ENCODE data around the gene SEC14L1.
"Not testable (repeated sequence)": the region's sequence is repeated elsewhere in the genome, so short reads cannot be mapped to it uniquely, and the experiment has no call there.

DNA sequence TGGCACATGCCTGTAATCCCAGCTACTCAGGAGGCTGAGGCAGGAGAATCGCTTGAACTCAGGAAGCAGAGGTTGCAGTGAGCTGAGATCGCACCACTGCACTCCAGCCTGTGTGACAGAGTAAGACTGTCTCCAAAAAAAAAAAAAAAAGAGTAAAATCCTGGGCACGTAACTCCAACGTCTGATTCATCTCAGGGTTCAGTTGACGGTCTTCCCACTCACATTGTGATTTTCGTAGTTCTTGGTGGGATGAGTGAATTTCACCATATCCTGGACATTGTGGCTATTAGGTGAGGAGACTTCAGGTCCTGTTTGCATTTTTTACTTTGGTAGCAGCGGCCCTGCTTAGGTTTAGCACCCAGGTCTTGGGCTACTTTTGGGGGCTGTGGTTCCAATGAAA is 111.5 kb downstream of the SEC14L1 start:
- TF ChIP-seq, protein P1, sequence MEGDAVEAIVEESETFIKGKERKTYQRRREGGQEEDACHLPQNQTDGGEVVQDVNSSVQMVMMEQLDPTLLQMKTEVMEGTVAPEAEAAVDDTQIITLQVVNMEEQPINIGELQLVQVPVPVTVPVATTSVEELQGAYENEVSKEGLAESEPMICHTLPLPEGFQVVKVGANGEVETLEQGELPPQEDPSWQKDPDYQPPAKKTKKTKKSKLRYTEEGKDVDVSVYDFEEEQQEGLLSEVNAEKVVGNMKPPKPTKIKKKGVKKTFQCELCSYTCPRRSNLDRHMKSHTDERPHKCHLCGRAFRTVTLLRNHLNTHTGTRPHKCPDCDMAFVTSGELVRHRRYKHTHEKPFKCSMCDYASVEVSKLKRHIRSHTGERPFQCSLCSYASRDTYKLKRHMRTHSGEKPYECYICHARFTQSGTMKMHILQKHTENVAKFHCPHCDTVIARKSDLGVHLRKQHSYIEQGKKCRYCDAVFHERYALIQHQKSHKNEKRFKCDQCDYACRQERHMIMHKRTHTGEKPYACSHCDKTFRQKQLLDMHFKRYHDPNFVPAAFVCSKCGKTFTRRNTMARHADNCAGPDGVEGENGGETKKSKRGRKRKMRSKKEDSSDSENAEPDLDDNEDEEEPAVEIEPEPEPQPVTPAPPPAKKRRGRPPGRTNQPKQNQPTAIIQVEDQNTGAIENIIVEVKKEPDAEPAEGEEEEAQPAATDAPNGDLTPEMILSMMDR (conservative IDR thresholded peaks at IDR 0.05; ENCODE audit: low read depth, low read length) = not testable (repeated sequence)
- TF ChIP-seq EZH2 (IDR thresholded peaks at IDR 0.05; ENCODE audit: borderline replicate concordance, low read depth, low read length, poor library complexity, severe bottlenecking) = not testable (repeated sequence)

All from A673 (cell line).